Activated T-cell treated with anti-CD3 and anti-CD28 coated beads for 24 hours (primary cell): ENCODE measurements around the gene PNCK.
"Not testable (repeated sequence)": the region's sequence is repeated elsewhere in the genome, so short reads cannot be mapped to it uniquely, and the experiment has no call there.

Experiments used
- DNase-seq: peaks from one replicate; pipeline ENCODE4 v3.0.0-alpha.2; 2020; ENCODE audit warnings: low read depth

The PNCK gene

DNA sequence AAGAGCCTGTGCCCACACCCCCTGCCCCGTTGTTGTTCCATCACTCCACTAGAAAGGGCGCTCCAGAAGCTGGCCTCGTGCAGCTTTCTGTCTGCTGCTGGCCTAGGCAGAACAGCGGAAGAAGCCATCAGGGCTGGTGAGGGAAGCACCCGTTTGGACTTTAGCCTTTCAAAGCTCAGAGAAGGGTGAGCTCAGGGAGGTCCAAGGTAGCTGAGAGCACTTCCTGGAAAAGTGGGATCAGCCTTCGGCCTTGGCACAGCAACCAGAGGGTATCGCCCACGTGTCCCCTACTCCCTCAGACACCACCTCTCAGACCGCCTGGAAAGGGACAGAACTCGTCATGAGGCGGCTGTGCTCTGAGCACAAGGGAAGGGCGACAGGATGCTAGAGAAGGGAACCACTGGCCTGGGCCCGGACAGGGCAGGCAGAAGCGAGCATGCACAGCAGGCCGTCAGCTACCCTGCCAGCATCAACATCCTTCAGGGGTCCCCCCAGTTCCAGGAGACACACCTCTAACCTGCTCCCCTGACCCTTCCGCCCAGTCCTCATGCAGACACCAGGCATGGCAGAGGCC, 25.7 kb upstream of the PNCK start:
- DNase-seq, result not testable (repeated sequence)

DNA sequence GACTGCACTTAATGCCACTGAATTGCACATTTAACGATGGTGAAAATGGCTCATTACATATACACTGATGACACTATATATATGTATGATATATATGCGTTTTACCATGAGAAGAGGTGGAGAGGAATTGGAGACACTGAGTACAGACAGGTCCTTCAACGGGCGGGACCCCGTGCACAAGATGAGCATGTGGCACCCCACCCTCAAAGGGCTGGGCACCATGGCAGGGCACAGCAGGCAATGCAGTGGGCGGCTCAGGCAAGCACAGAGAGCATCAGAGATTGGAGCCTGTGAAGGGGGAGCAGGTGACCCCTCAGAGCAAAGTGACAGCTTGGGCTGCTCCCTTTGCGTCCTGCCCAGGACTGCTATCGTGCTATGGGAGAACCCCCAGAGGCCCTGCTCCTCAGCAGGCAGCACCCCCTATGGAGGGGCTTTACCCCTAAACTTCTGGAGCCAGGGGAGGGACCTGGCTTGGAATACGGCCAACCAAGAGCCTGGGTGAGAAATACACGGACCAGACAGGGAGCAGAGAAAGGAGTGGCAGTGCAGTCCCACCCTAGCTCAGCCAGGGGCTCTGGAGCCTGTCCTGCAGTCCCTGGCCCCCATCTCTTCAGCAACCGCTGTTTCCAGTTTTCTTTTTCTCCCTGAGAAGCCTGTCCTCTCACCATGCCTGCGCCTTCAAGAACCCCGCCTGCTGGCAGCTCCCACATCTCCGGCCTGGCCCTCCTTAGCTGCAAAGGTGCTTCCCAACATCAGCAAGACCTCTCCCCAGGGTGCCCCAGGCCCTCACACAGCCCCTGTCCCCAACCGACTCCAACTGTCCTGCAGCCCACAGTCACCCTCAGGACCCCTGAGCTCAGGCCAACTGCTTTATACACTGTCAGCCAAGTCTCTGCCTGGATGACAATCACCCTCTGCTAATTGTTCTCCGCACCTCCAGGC, 24.6 kb upstream of the PNCK start:
- DNase-seq, result no peak

DNA sequence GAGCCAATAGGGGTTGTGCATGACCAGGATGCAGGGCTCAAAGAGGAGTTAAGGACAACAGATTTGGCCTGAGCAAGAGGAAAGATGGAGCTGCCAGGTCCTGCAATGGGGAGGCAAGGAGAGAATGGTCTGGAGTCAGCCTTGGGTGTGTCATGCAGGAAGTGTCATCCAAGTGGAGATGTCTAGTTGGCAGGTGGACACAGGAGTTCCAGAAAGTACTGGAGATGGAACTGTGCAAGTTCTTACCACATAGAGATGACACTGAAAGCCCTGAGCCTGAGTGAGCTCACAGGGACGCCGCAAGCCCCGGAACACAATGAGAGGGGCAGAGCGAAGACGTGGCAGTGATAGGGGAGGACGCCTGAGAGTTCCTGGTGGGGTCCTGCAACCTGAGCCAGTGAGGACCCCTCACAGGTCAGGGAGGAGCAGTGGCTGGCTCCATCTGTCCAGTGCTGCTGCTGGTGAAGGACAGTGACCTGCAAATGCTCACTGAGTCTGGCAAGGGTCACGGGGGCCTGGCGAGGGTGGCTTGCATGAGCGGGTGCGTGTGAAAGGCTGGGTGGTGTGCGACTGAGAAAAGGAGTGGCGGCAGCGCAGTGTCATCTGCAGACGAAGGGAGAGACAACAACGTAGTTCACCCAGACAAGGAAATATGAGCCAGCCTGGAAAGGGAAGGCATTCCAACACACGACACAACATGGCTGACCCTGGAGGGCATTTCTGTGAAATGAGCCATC, 23.5 kb upstream of the PNCK start:
- DNase-seq, result not testable (repeated sequence)

DNA sequence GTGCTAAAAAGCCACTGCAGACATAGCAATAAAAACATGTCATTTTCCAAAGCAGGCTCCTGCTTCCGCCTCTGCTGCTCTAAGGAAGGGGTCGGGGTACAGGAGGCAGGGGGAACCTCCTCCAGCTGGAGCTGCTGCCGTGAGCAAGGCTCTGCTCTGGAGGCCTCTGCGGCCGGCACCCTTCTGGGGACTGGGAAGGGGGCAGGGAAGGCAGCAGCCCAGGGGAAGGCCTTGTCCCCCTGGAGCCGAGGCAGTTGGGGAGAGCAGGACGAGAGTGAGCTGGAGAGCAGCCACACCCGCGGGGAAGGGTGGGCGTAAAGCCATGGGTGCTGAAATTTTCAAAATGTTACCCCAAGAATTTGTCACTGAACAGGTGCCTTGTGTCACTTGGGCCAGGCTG, 22.9 kb upstream of the PNCK start:
- DNase-seq, result not testable (repeated sequence)

DNA sequence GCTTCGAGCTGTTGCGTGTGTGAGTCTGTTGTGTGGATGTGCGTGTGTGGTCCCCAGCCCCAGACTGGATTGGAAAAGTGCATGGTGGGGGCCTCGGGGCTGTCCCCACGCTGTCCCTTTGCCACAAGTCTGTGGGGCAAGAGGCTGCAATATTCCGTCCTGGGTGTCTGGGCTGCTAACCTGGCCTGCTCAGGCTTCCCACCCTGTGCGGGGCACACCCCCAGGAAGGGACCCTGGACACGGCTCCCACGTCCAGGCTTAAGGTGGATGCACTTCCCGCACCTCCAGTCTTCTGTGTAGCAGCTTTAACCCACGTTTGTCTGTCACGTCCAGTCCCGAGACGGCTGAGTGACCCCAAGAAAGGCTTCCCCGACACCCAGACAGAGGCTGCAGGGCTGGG, 22.5 kb upstream of the PNCK start:
- no peak for DNase-seq

DNA sequence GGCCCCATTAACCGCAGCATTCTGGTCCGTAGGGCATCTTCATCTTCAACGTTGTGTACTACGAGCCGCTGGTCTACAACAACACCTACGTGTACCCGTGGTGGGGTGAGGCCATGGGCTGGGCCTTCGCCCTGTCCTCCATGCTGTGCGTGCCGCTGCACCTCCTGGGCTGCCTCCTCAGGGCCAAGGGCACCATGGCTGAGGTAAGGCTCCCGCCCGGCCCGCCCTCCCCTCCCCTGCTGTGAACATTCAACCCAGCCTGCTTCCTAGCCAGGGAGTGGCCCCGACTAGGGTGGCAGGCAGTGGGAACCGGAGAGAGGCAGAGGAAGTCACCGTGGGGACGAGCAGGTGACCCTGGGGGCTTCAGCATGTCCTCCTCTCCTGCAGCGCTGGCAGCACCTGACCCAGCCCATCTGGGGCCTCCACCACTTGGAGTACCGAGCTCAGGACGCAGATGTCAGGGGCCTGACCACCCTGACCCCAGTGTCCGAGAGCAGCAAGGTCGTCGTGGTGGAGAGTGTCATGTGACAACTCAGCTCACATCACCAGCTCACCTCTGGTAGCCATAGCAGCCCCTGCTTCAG, 21.2 kb upstream of the PNCK start:
- DNase-seq, result no peak

DNA sequence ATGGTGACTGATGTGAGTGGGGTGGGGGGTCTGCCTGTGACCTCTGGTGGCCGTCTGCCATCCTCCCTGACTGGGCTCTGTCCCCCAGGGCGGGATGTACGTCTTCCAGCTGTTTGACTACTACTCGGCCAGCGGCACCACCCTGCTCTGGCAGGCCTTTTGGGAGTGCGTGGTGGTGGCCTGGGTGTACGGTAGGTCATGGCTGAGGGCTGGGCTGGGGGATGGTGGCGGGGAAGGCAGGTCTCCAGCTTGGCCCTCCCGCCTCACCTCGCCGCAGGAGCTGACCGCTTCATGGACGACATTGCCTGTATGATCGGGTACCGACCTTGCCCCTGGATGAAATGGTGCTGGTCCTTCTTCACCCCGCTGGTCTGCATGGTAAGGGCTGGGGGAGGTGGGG, 20.6 kb upstream of the PNCK start:
- not testable (repeated sequence) for DNase-seq

DNA sequence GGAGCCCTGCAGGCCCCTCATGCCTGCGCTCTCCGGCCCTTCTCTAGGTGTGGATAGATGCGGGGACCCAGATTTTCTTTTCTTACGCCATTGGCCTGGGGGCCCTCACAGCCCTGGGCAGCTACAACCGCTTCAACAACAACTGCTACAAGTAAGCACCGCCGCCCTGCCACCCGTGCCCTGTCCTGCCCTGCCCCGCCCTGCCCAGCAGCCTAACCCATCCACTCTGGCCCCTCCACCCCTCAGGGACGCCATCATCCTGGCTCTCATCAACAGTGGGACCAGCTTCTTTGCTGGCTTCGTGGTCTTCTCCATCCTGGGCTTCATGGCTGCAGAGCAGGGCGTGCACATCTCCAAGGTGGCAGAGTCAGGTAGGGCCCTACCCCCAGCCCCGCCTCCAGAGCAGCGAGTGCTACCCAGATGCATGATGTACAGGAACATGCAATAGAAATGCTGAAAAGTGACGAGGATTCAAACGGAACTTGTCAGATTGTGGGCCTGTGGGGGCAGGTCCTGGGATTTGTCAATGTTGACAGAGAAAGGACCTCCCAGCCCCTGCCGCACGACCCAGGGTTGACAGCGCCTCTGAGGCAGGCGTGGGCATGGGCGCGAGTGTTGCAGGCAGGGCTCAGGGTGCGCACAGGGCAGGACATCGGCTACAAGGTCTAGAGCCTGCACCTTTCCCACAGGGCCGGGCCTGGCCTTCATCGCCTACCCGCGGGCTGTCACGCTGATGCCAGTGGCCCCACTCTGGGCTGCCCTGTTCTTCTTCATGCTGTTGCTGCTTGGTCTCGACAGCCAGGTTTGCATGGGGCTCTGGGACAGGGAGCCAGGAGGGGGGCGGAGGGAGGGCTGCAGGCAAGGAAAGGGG, 19.8 kb upstream of the PNCK start:
- no peak for DNase-seq

DNA sequence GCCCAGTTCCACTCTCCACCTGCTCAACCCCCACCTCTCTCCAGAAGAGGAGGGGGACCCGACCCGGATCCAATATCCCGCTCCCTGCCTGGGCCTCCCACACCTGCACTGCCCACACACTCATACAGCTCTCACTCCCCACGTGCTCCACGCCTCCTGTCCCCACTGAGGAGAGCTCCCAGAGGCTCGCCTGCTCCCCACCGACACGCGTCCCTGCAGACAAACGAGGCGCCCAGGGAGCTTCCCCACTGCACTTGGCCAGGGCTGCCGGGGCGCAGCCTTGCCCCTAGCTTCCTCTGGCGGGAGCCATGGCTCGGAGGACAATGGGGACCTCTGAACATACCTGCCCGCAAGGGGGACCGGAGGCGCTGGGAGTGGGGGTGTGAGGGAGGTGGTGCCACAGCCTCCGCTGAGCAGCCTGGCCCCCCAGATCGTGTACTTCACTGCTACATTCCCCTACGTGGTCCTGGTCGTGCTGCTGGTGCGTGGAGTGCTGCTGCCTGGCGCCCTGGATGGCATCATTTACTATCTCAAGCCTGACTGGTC, 19.1 kb upstream of the PNCK start:
- DNase-seq, result no peak

DNA sequence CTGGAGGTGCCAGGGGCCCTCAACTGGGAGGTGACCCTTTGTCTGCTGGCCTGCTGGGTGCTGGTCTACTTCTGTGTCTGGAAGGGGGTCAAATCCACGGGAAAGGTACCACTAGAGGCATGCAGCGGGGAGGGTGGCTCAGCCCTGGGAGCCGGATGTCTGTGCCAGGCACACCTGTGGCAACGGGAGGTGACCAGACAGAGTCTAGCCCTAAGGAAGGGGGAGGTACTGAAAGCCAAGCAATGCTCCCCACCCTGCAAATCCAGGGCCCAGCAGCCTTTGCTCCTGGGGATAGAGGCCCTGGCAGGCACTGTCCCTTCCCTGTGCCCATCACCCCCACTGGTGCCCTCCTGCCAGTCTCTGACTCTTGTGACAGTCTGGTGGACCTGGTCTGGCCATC, 18.4 kb upstream of the PNCK start:
- DNase-seq, result no peak

DNA sequence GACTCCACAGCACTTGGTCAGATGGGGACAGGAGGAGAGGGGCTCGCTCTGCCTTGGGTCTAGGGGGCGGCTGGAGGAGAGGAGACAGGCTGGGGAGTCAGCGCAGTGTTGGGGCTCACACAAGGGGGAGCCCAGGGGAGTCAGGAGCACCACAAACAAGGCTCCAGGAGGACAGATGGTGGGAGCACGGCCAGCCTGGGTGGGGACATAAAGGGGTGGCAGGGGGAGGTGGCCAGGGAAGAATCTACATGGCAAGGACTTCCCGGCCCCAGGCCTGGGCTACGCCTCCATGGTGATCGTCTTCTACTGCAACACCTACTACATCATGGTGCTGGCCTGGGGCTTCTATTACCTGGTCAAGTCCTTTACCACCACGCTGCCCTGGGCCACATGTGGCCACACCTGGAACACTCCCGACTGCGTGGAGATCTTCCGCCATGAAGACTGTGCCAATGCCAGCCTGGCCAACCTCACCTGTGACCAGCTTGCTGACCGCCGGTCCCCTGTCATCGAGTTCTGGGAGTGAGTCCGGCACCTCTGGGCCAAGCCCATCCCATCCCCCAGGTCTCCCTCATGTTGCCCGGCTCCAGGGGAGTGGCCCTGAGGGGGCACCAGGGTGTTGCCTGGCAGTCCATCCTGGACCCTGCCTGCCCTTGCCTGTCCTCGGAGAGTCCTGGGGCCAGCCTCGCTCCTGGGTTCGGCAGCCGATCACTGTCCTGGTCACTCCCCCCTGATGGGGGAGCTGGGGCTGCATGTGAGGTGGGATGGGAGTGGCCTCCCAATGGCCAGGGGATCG, 17.6 kb upstream of the PNCK start:
- not testable (repeated sequence) for DNase-seq

DNA sequence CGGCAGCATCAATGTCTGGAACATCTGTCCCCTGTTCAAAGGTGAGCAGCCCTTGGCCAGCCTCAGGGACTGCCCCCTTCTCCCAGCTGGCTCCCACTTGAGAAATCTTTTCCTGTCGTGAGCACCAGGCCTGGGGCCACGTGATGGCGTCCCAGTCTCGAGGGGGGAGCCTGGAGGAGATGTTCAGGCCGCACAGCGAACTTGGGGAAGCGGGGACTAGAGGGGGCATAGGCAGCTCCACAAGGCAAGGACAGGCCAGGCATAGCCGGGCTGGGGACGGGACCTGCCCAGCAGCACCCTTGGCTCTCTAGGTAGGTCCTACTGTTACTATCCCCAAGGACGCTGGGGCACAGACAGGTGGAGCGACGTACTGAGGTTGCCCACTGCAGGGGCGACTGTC, 16.9 kb upstream of the PNCK start:
- no peak for DNase-seq

DNA sequence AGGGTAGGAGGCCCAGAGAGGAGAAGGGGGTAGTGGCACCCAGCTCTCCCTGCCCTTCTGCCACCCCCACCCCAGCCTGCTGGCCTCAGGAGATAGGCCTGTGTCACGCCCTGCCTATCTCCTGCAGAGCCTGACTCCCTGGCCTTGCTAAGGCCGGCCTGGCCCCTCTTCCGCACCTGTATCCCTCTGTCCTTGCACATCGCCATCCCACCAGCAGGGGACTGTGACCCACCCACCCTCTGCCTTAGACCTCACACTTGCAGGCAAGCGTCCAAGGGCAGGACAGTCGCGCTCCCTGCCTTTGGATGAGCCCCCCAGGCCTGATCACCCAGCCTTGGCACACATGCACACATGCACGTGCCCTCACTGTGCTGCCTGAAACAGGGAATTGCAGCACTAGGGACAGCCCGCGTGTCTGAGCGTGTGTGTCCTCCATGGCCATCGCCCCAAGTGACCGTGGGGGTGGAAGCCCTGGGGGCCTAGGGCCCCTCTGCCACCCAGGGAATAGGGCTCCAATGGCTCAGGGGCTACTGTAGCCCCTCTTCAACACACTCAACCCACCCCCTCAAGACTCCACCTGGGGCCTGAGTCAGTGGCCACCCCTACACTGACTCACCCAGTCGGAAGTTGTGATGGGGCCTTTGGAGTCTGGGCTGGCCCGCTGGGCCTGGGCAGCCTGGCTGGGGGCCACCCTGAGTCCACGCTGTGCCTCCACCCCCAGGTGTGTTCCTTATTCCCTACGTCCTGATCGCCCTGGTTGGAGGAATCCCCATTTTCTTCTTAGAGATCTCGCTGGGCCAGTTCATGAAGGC, 16.2 kb upstream of the PNCK start:
- DNase-seq, result no peak

DNA sequence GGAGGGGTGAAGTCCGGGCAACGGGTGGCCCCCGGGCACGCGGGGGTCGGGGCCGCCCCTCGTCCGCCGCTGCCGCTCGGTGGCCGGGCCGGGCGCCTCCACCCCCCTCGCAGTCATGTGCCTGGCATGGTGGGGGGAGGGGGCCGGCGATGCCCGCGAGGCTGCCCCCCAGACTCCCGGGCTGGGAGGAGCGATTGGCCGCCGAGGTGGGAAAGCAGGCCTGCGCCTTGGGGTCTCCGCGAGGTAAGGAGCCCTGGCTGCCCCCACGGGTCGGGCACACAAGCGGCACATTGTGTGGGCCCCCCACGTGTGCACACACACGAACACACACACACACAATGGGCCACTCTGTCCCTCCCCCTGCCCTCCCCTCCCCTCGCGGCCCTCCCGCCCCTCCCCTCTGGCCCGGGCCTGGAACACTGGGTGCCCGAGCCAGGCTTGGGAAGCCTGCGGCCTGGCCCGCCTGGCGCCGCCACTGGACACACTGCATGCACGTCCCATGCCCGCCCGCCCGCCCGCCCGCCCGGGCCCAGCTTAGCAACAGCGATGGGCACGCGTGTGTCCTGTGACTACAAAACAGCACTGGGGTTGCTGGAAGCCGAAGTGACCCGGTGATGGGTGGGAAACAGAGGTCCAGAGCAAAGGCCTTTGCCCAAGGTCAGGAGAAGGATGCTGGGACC, 15.4 kb upstream of the PNCK start:
- no peak for DNase-seq

DNA sequence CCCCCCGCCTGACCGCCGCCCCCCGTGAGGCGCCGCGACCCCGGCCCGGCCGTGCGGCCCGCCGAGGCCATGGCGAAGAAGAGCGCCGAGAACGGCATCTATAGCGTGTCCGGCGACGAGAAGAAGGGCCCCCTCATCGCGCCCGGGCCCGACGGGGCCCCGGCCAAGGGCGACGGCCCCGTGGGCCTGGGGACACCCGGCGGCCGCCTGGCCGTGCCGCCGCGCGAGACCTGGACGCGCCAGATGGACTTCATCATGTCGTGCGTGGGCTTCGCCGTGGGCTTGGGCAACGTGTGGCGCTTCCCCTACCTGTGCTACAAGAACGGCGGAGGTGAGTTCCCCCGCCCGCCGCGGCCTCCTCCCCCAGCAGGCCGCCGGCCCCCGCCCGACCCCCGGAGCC, 14.9 kb upstream of the PNCK start:
- DNase-seq, result no peak

DNA sequence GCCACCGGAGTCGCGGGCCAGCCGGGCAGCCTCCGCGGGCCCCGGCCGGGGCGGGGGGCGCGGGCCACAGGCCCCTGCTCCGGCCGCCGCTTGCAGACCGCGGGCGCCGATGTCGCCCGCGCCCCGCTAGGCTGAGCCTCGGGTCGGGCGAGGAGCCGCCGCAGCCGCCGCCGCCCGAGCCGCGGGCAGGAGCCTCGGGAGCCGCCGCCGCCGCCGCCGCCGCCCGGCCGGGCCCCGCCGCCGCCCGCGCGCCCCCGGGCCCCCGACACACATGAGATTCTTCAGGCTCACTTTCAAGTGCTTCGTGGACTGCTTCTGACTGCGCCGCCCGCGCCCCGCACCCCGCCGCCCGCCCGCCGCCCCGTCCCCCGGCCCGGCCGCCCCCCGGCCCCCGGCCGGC, 14.5 kb upstream of the PNCK start:
- DNase-seq, result no peak

DNA sequence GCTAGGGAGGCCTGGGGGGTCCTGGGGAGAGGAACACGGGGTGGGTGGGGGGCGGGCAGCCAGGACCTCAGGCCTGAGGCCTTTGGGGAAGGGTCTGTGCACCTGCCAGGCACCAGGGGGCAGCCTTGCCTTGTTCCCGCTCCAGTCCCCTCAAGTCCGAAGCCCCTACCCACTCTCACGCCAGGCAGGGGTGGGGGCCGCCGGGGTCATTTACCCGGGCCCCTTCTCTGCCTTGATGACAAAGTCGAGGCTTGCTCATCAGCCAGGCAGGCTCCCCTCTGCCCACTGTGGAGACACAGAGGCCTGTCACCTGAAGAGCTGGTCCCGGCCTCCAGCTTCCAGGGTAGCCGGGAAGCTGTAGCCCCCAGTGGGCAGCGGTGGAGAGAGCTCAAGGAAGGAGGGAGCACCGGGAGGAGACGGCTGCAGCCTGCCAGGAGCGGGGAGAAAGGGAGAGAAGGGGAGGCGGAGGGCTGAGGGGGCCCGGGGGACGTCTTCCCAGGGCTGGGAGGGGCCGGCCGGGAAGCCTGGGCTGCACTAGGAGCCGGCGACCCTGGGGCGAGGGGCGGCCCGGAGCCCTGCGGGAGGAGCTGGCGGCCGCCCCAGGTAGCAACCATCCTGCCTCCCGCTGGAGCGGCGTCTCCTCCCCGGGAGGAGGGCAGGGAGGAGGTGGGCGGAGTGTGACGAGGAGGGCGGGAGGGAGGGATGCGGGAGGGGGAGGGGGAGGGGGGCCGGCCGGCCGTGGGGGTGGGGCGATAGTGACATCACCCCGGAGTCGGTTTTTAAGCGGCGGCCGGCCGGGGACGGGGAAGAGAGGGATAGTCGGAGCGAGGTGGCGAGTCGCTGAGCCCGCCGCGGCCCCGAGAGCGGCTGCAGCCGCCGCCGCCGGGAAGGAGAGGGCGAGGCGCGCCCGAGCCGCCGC, 13.8 kb upstream of the PNCK start, which contains the start of gene SLC6A8:
Gene SLC6A8 (plus strand): TSS at position 806 of the 919 bp plus-strand sequence. CDS start 649 bp downstream, outside the sequence.
- peak; percentile 14 for DNase-seq

DNA sequence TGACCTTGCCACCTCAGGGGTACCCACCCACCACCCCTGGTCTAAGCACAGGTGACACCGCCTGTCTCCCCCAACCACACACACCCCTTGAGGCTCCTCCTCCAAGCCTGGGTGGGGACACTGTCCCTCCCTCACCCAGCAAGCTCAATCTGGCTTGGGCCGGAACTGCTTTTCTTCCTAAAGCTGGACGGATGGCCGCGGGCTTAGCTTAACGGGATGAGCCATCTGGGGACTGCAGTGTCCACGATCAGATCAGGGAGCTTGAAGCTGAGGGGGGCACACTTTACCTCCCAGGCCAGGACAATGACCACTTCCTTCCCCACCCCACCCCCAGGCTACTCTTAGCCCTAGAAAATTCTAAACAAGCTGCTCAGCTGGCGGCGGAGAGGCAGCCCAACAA, 13.1 kb upstream of the PNCK start:
- no peak for DNase-seq
